Large intestine (tissue), 3 donors: ENCODE results near the gene MOSPD3. TPM values are rescaled to one million over a fixed set of nuclear protein-coding genes. Genes with fewer than 3 reads are reported as not detected.

Source experiments
- DNase-seq, 2 donors: peaks; one replicate each; pipeline versions ENCODE4 v3.0.0 to v3.0.0-alpha.2; 2013
- H3K27ac ChIP-seq: one replicate; pipeline ENCODE4 v1.5.1; 2013; ENCODE audit warnings: low read length
- H3K27me3 ChIP-seq: 2 replicates; pipeline ENCODE4 v1.6.1; 2013; ENCODE audit warnings: low read length; ENCODE audit not compliant: control insufficient read depth, insufficient read depth
- H3K36me3 ChIP-seq: 2 replicates; pipeline ENCODE4 v1.6.1; 2013; ENCODE audit warnings: low read length; ENCODE audit not compliant: control insufficient read depth, insufficient read depth
- H3K4me1 ChIP-seq: one replicate; pipeline ENCODE4 v1.6.1; 2013; ENCODE audit warnings: low read length; ENCODE audit not compliant: control insufficient read depth, insufficient read depth
- H3K4me3 ChIP-seq: one replicate; pipeline ENCODE4 v1.5.1; 2013; ENCODE audit warnings: low read length
- H3K9me3 ChIP-seq: one replicate; pipeline ENCODE4 v1.6.1; 2013; ENCODE audit warnings: mild to moderate bottlenecking, low read depth, low read length, moderate library complexity; ENCODE audit not compliant: control insufficient read depth
- WGBS: methylation state at CpG from one replicate; pipeline ENCODE4 v1.1.5; 2013; ENCODE audit warnings: low lambda C conversion rate; ENCODE audit not compliant: insufficient coverage; 5-methylcytosine and 5-hydroxymethylcytosine counted together
- polyA plus RNA-seq: library from polyadenylated mRNA; unstranded; fragments of 120-200 nt; gene quantifications from one replicate; pipeline ENCODE4 v1.2.1, GENCODE V29; 2013

Gene MOSPD3
- polyA plus RNA-seq, 1 donor: 13.7 TPM

- Histone ChIP-seq H3K9me3 (no peaks in the 10 kb centered on the region), H3K27me3 (peaks cover 7% of the 10 kb centered on the region), H3K36me3 (peaks cover 59% of the 10 kb centered on the region), H3K4me1 (peaks cover 8% of the 10 kb centered on the region), H3K4me3 (no peak overlapping the region), H3K27ac (no peak overlapping the region)
- no peak for DNase-seq
- WGBS: no CpG with 5 or more reads among the region's 14 CpGs
These were observed 37.1 kb upstream of the MOSPD3 start for GRCh38 chr7:100575206-100575631.

- H3K4me1 ChIP-seq: peaks cover 1% of the 10 kb centered on the region
- peaks cover 6% of the 10 kb centered on the region for H3K27me3 ChIP-seq
- H3K4me3 ChIP-seq: no peak overlapping the region
- H3K9me3 ChIP-seq: no peaks in the 10 kb centered on the region
- peaks cover 65% of the 10 kb centered on the region for H3K36me3 ChIP-seq
- H3K27ac ChIP-seq: no peak overlapping the region
- no peak for DNase-seq
- WGBS: no CpG with 5 or more reads among the region's 17 CpGs
These were observed 36.5 kb upstream of the MOSPD3 start for GRCh38 chr7:100575746-100576383.

- H3K36me3 ChIP-seq: peaks cover 71% of the 10 kb centered on the region
- H3K9me3 ChIP-seq: no peaks in the 10 kb centered on the region
- no peak overlapping the region for H3K4me3 ChIP-seq
- WGBS: no CpG with 5 or more reads among the region's 13 CpGs
- H3K27ac ChIP-seq: no peak overlapping the region
- no peaks in the 10 kb centered on the region for H3K27me3 ChIP-seq
- no peak for DNase-seq
- H3K4me1 ChIP-seq: no peaks in the 10 kb centered on the region
These were observed 35.9 kb upstream of the MOSPD3 start for GRCh38 chr7:100576384-100576993.

- Histone ChIP-seq H3K4me3 (no peak overlapping the region), H3K27me3 (no peaks in the 10 kb centered on the region), H3K36me3 (peaks cover 77% of the 10 kb centered on the region), H3K4me1 (peaks cover under 1% of the 10 kb centered on the region), H3K27ac (no peak overlapping the region), H3K9me3 (no peaks in the 10 kb centered on the region)
- DNase-seq: no peak
- no CpG with 5 or more reads among the region's 24 CpGs for WGBS
These were observed 35.2 kb upstream of the MOSPD3 start for GRCh38 chr7:100577103-100577502.

- Histone ChIP-seq H3K27me3 (no peaks in the 10 kb centered on the region), H3K27ac (no peak overlapping the region), H3K4me1 (peaks cover 5% of the 10 kb centered on the region), H3K4me3 (no peak overlapping the region), H3K36me3 (peaks cover 81% of the 10 kb centered on the region), H3K9me3 (no peaks in the 10 kb centered on the region)
- DNase-seq: no peak
- WGBS: no CpG with 5 or more reads among the region's 14 CpGs
These were observed 34.8 kb upstream of the MOSPD3 start for GRCh38 chr7:100577507-100577906.

- DNase-seq: no peak
- Histone ChIP-seq H3K27ac (no peak overlapping the region), H3K9me3 (no peaks in the 10 kb centered on the region), H3K4me1 (peaks cover 15% of the 10 kb centered on the region), H3K27me3 (no peaks in the 10 kb centered on the region), H3K4me3 (no peak overlapping the region), H3K36me3 (peaks cover 82% of the 10 kb centered on the region)
- WGBS: no CpG with 5 or more reads among the region's 28 CpGs
These were observed 33.8 kb upstream of the MOSPD3 start for GRCh38 chr7:100578246-100579183.

- H3K9me3 ChIP-seq: no peaks in the 10 kb centered on the region
- peaks cover 66% of the 10 kb centered on the region for H3K36me3 ChIP-seq
- H3K27ac ChIP-seq: no peak overlapping the region
- no peak overlapping the region for H3K4me3 ChIP-seq
- no peak for DNase-seq
- no peaks in the 10 kb centered on the region for H3K27me3 ChIP-seq
- 100% methylated on average over 1 of the region's 11 CpGs for WGBS
- H3K4me1 ChIP-seq: peaks cover 28% of the 10 kb centered on the region
These were observed 31.7 kb upstream of the MOSPD3 start for GRCh38 chr7:100580466-100581283.

- Histone ChIP-seq H3K36me3 (peaks cover 51% of the 10 kb centered on the region), H3K4me1 (peaks cover 28% of the 10 kb centered on the region), H3K4me3 (peak overlapping the region; percentile 95), H3K27ac (peak overlapping the region; percentile 99), H3K9me3 (no peaks in the 10 kb centered on the region), H3K27me3 (no peaks in the 10 kb centered on the region)
- WGBS: no CpG with 5 or more reads among the region's 20 CpGs
- no peak for DNase-seq
These were observed 30.2 kb upstream of the MOSPD3 start for GRCh38 chr7:100582041-100582579.

- DNase-seq: no peak
- no peaks in the 10 kb centered on the region for H3K9me3 ChIP-seq
- peak overlapping the region; percentile 95 for H3K4me3 ChIP-seq
- peaks cover 46% of the 10 kb centered on the region for H3K36me3 ChIP-seq
- H3K27me3 ChIP-seq: no peaks in the 10 kb centered on the region
- peaks cover 28% of the 10 kb centered on the region for H3K4me1 ChIP-seq
- H3K27ac ChIP-seq: peak overlapping the region; percentile 99
- no CpG with 5 or more reads among the region's 11 CpGs for WGBS
These were observed 29.7 kb upstream of the MOSPD3 start for GRCh38 chr7:100582650-100583049.
